ENCODE measurements around the gene ATOSA. TPM values are rescaled to one million over a fixed set of nuclear protein-coding genes. Genes with fewer than 3 reads are reported as not detected.

The ATOSA gene
- total and polyA plus RNA-seq, 2 of the 13 experiments (the other 11 are each of a cell fraction or from before 2014, with no cell fraction given) = 6.6 to 16.3 TPM

- TF ChIP-seq ZNF24 (IDR thresholded peaks at IDR 0.05) (no peak), ZNF30 (CRISPR knock-in tag; IDR thresholded peaks at IDR 0.05) (no peak), STAG1 (CRISPR knock-in tag; IDR thresholded peaks at IDR 0.05) (no peak), ZNF138 (CRISPR knock-in tag; IDR thresholded peaks at IDR 0.05; ENCODE audit: low read depth) (no peak), NFE2L1 (CRISPR knock-in tag; IDR thresholded peaks at IDR 0.05; ENCODE audit: borderline replicate concordance) (no peak), ZNF44 (CRISPR knock-in tag; IDR thresholded peaks at IDR 0.05) (no peak), ZBTB3 (CRISPR knock-in tag; IDR thresholded peaks at IDR 0.05; ENCODE audit: borderline replicate concordance, low read depth) (no peak; the same call in 1 of the 2 replicates), THAP8 (CRISPR knock-in tag; IDR thresholded peaks at IDR 0.05; ENCODE audit: borderline replicate concordance) (no peak), THYN1 (CRISPR knock-in tag; IDR thresholded peaks at IDR 0.05; ENCODE audit: borderline replicate concordance, low read depth) (no peak), JUND (CRISPR knock-in tag; IDR thresholded peaks at IDR 0.05) (no peak), KDM2A (CRISPR knock-in tag; IDR thresholded peaks at IDR 0.05; ENCODE audit: borderline replicate concordance, low read depth) (peak; percentile 6), FOSL2 (CRISPR knock-in tag; IDR thresholded peaks at IDR 0.05) (no peak), ZBTB33 (CRISPR knock-in tag; IDR thresholded peaks at IDR 0.05) (no peak), BCL3 (CRISPR knock-in tag; IDR thresholded peaks at IDR 0.05) (peak; percentile 8; the same call in 1 of the 2 replicates), AGO2 (optimal IDR thresholded peaks at IDR 0.05; ENCODE audit: low read depth, low read length) (peak; percentile 60), HOXA7 (CRISPR knock-in tag; IDR thresholded peaks at IDR 0.05) (no peak), ZHX2 (IDR thresholded peaks at IDR 0.05; ENCODE audit: low read depth) (no peak), ZHX2 (CRISPR knock-in tag; IDR thresholded peaks at IDR 0.05; ENCODE audit: borderline replicate concordance) (no peak), ZNF432 (CRISPR knock-in tag; IDR thresholded peaks at IDR 0.05; ENCODE audit: borderline replicate concordance) (no peak)
Measured at GRCh38 chr15:52678468-52679231, 538 bp downstream of the ATOSA start (continued).

Measured in HepG2 (cell line).